Testis (tissue), 3 donors: ENCODE measurements around the gene TRPC3. TPM values are rescaled to one million over a fixed set of nuclear protein-coding genes. Genes with fewer than 3 reads are reported as not detected.
"Not testable (repeated sequence)": the region's sequence is repeated elsewhere in the genome, so short reads cannot be mapped to it uniquely, and the experiment has no call there.

Experiments
- DNase-seq: peaks from one replicate; pipeline ENCODE4 v3.0.0-alpha.2; 2019
- H3K27ac ChIP-seq, 2 donors: fragments of 200-600 bp; sonication (generic); one replicate each; pipeline ENCODE4 v1.5.1; 2019
- H3K27me3 ChIP-seq: fragments of 200-600 bp; sonication (generic); one replicate; pipeline ENCODE4 v1.5.1; 2019
- H3K36me3 ChIP-seq: fragments of 200-600 bp; sonication (generic); one replicate; pipeline ENCODE4 v1.5.1; 2017; ENCODE audit warnings: low read depth; ENCODE audit errors: missing control alignments
- H3K4me1 ChIP-seq: fragments of 200-600 bp; sonication (generic); one replicate; pipeline ENCODE4 v1.5.1; 2019
- H3K4me3 ChIP-seq, 2 donors: fragments of 200-600 bp; sonication (generic); one replicate each; pipeline ENCODE4 v1.5.1; 2017 to 2019
- H3K9me3 ChIP-seq: fragments of 200-600 bp; sonication (generic); one replicate; pipeline ENCODE4 v1.5.1; 2017
- POLR2A ChIP-seq: fragments of 450-650 bp; IDR thresholded peaks from one replicate; pipeline ENCODE4 v1.6.1; 2017; ENCODE audit warnings: antibody characterized with exemption, mild to moderate bottlenecking, moderate library complexity
- WGBS, 2 donors: methylation state at CpG; one replicate each; pipeline ENCODE4 v1.1.5; 2018; 5-methylcytosine and 5-hydroxymethylcytosine counted together
- intact Hi-C: fragments of 100-400 bp; cut with DNase I; formaldehyde crosslinking; loops from one replicate; pipeline ENCODE4 v1.15.1; 2023; ENCODE audit warnings: low total_unique reads
- polyA plus RNA-seq: library from polyadenylated mRNA; stranded (reverse); fragments of 350-450 nt; fragmentation: Illumina TruSeq; extraction: RNeasy Lipid Tissue Mini Kit (QIAGEN cat#74804); gene quantifications from one replicate; pipeline ENCODE4 v1.2.3, GENCODE V29; 2014; ENCODE audit warnings: low read depth, low replicate concordance; ENCODE audit not compliant: insufficient read depth
- total RNA-seq, 2 donors: library from RNA; depleted of rRNA; stranded (reverse); fragments of >200 nt; gene quantifications; one replicate each; pipeline ENCODE4 v1.2.3, GENCODE V29; 2016
- TF ChIP-seq, protein P1 (sequence below), 3 experiments: fragments of 450-650 bp in 2 of 3; fragments of 200-600 bp in 1 of 3; sonication (generic) in 1 of 3; IDR thresholded peaks; one replicate each; pipeline ENCODE4 v1.5.1; 2016 to 2019; ENCODE audit warnings: antibody characterized with exemption in 3 of 3, mild to moderate bottlenecking in 2 of 3, moderate library complexity in 1 of 3

TRPC3 gene
- total and polyA plus RNA-seq, 3 donors from 2014 or later = 0.57 to 3.7 (median 1.9) TPM

DNA sequence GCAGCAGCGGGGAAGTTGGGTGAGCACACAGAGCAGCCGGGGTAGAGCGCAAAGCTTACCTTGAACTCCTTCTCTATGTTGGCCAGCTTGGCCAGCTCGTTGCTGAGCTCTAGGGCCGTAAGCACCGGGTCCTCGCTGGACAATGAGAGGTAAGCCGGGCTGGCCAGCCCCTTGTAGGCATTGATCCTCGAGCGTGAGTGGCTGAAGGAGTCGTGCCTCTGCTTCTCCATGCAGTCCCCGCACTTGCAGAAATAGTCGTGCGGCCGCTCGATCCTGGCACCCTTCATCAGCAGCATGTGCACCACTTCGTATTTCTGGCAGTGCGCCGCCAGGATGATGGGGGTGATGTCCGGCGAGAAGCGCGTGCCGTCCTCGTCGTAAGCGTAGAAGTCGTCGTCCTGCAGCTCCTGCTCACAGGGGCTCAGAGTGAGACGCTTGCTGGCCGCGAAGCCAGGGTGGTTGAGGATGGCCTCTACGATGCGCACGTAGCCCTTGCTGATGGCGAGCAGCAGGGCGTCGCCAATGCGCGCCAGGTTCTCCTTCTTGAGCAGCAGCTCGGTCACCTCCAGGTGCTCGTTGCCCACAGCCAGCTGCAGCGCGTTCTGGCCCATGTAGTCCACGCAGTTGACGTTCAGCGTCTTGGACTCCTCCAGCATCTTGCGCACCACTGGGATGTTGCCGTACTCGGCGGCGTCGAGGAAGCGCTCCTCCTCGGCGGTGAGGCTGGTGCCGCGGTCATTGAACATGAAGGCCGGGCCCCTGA is 19.5 kb downstream of the TRPC3 start:
- no peaks in the 10 kb centered on the region for H3K9me3 ChIP-seq
- WGBS, 2 donors = 67 to 69% methylated on average over 14 to 59 of the region's 59 CpGs

DNA sequence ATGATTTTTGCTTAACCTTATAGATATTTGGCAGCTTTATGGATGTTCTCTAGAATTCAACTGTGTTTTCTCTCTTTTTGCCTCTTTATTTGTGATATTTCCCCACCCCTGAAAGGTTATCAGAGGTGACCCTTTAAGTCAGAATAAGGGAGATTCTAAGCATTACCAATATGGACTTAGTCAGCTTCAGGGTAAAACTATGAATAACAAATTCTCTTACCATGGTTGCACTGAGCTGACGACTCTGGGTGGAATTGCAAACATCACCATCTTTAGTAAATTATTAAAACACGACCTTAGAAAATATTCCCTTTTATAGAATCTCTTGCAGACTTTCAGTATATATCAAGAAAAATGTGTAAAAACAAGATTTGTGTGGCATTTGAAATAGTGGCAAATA is 21.6 kb downstream of the TRPC3 start:
- H3K4me3 ChIP-seq = no peak overlapping the region
- no peak overlapping the region for H3K27ac ChIP-seq
- no peak for TF ChIP-seq POLR2A
- TF ChIP-seq, protein P1, sequence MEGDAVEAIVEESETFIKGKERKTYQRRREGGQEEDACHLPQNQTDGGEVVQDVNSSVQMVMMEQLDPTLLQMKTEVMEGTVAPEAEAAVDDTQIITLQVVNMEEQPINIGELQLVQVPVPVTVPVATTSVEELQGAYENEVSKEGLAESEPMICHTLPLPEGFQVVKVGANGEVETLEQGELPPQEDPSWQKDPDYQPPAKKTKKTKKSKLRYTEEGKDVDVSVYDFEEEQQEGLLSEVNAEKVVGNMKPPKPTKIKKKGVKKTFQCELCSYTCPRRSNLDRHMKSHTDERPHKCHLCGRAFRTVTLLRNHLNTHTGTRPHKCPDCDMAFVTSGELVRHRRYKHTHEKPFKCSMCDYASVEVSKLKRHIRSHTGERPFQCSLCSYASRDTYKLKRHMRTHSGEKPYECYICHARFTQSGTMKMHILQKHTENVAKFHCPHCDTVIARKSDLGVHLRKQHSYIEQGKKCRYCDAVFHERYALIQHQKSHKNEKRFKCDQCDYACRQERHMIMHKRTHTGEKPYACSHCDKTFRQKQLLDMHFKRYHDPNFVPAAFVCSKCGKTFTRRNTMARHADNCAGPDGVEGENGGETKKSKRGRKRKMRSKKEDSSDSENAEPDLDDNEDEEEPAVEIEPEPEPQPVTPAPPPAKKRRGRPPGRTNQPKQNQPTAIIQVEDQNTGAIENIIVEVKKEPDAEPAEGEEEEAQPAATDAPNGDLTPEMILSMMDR (IDR thresholded peaks at IDR 0.05) = no peak
- H3K9me3 ChIP-seq = no peaks in the 10 kb centered on the region
- no peaks in the 10 kb centered on the region for H3K4me1 ChIP-seq
- WGBS, 2 donors = 65 to 80% methylated on average over 2 of the region's 2 CpGs
- intact Hi-C loops = no loop called here
- DNase-seq = no peak
- H3K27me3 ChIP-seq = no peaks in the 10 kb centered on the region
- H3K36me3 ChIP-seq = no peaks in the 10 kb centered on the region

More for the DNA sequence above, 19.5 kb downstream of the TRPC3 start:
- DNase-seq = no peak
- no peaks in the 10 kb centered on the region for H3K4me1 ChIP-seq
- no peak overlapping the region for H3K27ac ChIP-seq
- H3K4me3 ChIP-seq = peak overlapping the region; percentile 10 to 32
- TF ChIP-seq, protein P1 (IDR thresholded peaks at IDR 0.05) = no peak
- no peak for TF ChIP-seq POLR2A
- intact Hi-C loops = no loop called here
- H3K36me3 ChIP-seq = no peaks in the 10 kb centered on the region
- no peaks in the 10 kb centered on the region for H3K27me3 ChIP-seq

DNA sequence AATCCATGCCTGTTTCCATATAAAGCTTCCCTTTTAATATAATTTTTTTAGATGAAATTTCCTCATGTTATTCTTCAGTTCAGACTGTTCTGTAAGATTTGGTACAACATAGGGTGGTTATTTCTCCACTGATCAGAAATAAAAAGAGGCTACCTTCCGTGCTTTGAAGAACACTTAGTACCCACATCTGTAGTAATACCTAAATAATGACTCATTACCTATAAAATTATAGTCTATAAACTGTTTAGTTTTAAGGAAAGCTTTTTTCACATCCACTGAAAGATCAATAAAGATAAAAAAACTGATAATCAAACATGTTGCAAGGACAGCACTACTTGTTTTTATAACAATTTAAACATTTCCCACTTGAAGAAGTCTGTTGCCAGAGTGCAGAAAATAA is 23.9 kb downstream of the TRPC3 start:
- DNase-seq = no peak
- no peaks in the 10 kb centered on the region for H3K36me3 ChIP-seq
- no peaks in the 10 kb centered on the region for H3K4me1 ChIP-seq
- intact Hi-C loops = no loop called here
- H3K9me3 ChIP-seq = no peaks in the 10 kb centered on the region
- no peak overlapping the region for H3K27ac ChIP-seq
- no peak overlapping the region for H3K4me3 ChIP-seq
- H3K27me3 ChIP-seq = no peaks in the 10 kb centered on the region
- TF ChIP-seq POLR2A = no peak
- TF ChIP-seq, protein P1 (IDR thresholded peaks at IDR 0.05) = no peak
- 60 to 79% methylated on average over 1 of the region's 1 CpG for WGBS, 2 donors

DNA sequence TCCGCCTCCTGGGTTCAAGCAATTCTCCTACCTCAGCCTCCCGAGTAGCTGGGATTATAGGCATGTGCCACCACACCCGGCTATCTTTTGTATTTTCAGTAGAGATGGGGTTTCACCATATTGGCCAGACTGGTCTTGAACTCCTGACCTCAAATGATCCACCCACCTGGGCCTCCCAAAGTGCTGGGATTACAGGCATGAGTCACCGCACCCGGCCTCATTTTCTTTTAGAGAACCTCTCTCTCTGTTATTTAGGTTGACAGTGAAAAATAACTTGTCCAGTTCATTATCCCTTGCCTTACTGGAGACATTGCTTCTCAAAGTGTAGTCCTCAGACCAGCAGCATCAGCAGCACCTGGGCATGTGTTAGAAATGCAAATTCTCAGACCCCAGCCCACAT is 25.4 kb downstream of the TRPC3 start:
- H3K36me3 ChIP-seq, H3K4me3 ChIP-seq, DNase-seq, H3K27ac ChIP-seq, intact Hi-C loops, H3K27me3 ChIP-seq, H3K4me1 ChIP-seq, H3K9me3 ChIP-seq: not testable (repeated sequence)
- WGBS, 2 donors = 87 to 91% methylated on average over 5 of the region's 5 CpGs

DNA sequence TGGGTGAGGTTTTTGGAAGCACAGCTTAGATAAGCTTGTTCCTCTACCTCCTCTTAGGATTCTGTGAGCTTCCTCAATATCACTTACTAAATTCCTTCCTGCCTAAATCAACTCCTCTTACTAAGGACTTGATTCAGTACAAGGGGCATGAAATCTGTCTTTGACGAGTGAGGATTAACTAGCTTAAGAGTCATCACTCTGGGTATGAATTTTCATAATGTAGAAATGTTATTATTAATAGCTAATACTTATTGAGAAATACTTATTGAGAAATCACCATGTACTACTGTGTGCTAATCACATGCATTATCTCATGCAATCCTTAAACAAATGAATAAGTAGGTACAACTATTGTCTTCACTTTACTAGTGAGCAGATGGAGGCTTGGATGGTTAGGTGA is 28.6 kb downstream of the TRPC3 start:
- DNase-seq = no peak
- Histone ChIP-seq H3K4me3 (no peak overlapping the region), H3K4me1 (no peaks in the 10 kb centered on the region), H3K36me3 (no peaks in the 10 kb centered on the region), H3K27me3 (no peaks in the 10 kb centered on the region), H3K9me3 (no peaks in the 10 kb centered on the region), H3K27ac (no peak overlapping the region)
- 90 to 92% methylated on average over 1 of the region's 1 CpG for WGBS, 2 donors
- TF ChIP-seq, protein P1 (IDR thresholded peaks at IDR 0.05) = no peak
- no peak for TF ChIP-seq POLR2A
- intact Hi-C loops = no loop called here
